SHP77 (cell line): Measurements from ENCODE around the gene FBXO47.

Experiments
- DNase-seq, 2 experiments: peaks; one replicate each; lab custom pipeline; 2025; lab: John Stamatoyannopoulos, UW

FBXO47 gene

GRCh38 chr17:38900978-38901656 lies 66.1 kb downstream of the FBXO47 start:
- no peak for DNase-seq

DNA sequence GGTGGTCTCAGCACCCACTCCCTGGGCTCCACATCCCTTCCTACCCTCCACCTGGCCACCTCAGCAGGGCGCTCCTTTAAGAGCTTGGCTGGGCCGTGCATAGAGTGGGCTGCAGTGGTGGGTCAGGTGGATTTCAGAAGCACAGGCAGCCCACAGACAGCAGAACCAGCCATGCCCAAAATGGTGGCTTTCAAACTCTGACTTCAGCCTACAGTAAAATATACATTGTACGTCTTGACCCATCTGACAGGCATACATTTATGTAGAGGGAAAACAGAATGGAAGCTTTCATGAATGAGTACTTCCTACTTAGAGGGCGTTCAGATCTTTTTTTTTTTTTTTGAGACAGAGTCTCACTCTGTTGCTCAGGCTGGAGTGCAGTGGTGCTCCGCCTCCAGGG lies 67.8 kb downstream of the FBXO47 start:
- no peak for DNase-seq

GRCh38 chr17:38898812-38899348 lies 68.3 kb downstream of the FBXO47 start:
- DNase-seq: no peak

- no peak for DNase-seq
Observed at GRCh38 chr17:38898291-38898679, 68.9 kb downstream of the FBXO47 start.

GRCh38 chr17:38897671-38898290 lies 69.4 kb downstream of the FBXO47 start:
- DNase-seq: no peak

GRCh38 chr17:38897176-38897575 lies 70.0 kb downstream of the FBXO47 start:
- DNase-seq: no peak

DNA sequence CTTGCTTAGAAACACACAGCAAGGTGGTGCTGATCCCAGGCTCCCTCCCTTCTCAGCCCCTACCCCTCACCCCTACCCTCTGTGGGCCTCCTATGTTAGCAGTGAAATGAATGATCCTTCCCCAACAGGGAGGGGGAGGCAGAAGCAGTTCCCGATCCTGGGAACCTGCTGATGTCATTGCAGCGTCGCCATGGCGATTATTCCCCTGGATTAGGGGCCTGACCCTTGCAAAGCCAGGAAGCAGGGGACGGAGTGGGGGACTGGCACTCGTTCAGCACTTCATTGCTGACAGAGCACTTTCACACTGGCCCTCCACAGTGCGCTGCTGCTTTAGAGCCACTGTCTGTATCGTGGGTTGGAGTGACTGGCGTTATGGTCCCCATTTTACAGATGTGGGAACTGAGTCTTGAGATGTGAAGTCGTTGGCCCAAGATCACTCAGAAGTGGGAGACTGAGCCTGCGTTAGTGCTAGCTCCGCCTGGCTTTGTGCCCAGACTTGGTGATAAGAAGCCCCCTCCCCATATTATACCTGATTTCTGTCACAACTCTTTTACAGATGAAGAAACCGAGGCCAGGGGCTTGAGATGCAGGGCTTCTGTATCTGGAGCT lies 70.8 kb downstream of the FBXO47 start:
- no peak for DNase-seq

GRCh38 chr17:38894276-38894675 lies 72.9 kb downstream of the FBXO47 start:
- no peak for DNase-seq

- DNase-seq: no peak
Observed at GRCh38 chr17:38893607-38894006, 73.6 kb downstream of the FBXO47 start.

DNA sequence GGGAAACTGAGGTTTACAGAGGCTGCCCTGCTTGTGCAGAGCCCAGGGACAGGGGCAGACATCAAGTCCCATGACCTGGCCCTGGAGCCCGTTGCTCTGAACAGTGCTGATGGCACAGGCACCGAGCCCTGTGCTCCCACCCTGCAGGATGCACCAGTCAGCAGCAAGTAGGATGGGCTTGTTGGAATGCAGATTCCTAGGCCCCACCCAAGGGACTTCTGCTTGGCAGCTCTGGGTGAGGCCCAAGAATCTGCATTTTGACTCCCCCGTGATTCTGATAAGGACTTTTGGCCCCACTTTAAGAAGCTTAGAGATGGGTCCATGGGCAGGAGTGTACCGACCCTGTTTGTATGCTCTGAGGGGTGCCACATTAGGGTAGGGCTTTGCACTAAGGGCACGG lies 74.1 kb downstream of the FBXO47 start:
- no peak for DNase-seq

- DNase-seq: no peak
Observed at GRCh38 chr17:38892620-38893019, 74.6 kb downstream of the FBXO47 start.

GRCh38 chr17:38892083-38892482 lies 75.1 kb downstream of the FBXO47 start:
- no peak for DNase-seq

DNA sequence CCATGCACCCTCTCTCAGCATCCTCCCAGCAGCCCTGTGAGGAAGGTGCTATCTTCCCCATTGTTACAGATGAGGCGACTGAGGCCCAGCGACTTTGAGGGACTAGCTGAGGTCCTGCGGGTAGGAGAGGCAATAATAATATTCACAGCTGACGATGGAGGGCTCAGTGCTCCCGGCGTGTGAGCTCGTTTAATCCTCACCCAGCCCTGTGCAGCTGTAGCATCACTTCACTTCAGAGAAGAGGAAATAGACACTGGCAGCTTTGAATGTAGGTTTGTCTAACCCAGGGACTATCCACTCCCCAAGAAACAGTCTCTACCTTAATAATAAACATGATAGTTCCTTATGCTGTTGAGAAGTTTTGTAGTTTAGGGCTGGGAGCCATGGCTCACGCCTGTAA lies 75.8 kb downstream of the FBXO47 start:
- no peak for DNase-seq

GRCh38 chr17:38890410-38890746 lies 76.8 kb downstream of the FBXO47 start:
- no peak for DNase-seq

GRCh38 chr17:38889745-38890409 lies 77.3 kb downstream of the FBXO47 start:
- DNase-seq: no peak

- DNase-seq: no peak
Observed at GRCh38 chr17:38888842-38889241, 78.4 kb downstream of the FBXO47 start.

DNA sequence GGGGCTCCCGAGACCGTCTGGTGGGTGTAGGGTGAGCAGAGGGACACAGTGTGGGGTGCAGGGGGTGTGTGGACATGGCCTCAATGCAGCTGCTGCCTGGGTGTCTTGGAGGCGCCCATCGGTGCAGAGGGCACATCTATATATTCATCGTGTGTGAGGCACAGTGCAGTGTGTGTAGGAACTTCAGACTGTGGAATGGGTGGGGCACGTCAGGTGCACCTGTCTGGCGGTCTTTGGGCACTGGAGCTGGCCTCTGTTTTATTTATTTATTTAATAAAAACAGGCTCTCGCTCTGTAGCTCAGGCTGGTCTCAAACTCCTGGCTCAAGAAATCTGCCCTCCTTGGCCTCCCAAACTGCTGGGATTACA lies 80.6 kb downstream of the FBXO47 start:
- no peak for DNase-seq
